Prostate gland (tissue), 2 donors: ENCODE data around the gene FGD5.

ENCODE experiments used
- POLR2AphosphoS5 ChIP-seq: sonication (generic); formaldehyde crosslinking; IDR thresholded peaks from one replicate; pipeline ENCODE4 v1.6.1; 2017; ENCODE audit warnings: antibody characterized with exemption
- TF ChIP-seq, protein P1 (sequence below), 4 experiments: fragments of 200-600 bp in 2 of 4; fragments of 450-650 bp in 2 of 4; sonication (generic) in 2 of 4; IDR thresholded peaks; 1 replicate in 3 of 4; 2 replicates in 1 of 4; pipeline ENCODE4 v1.5.1; 2016 to 2019; ENCODE audit warnings: antibody characterized with exemption in 4 of 4, mild to moderate bottlenecking in 2 of 4, moderate library complexity in 2 of 4

DNA sequence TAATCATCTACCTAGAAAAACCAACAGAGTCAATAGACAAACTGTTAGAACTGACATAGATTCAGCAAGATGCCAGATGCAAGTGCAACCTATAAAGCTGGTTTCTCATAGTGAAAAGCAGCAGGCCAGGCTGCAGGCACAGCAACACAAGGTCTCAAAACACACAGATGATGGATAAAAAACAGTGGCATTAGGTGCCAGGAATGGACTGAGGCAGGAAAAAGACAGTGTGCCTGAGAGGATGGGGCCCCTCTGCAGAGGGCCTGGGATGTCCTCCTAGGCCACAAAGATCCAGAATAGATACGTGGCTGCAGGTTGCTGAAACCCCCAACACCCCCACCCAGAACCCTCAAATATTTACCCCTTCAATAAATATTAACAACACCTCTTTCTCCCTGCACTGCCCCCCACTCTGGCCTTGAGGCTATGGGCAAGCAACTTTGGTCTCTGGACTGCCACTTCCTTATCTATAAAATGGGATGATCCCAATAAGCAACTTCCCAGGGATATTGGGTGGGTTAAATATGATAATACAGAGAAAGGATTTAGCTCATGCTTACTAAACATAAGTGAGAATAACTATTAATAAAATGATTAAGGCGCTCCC is 35.2 kb upstream of the FGD5 start:
- TF ChIP-seq, protein P1, sequence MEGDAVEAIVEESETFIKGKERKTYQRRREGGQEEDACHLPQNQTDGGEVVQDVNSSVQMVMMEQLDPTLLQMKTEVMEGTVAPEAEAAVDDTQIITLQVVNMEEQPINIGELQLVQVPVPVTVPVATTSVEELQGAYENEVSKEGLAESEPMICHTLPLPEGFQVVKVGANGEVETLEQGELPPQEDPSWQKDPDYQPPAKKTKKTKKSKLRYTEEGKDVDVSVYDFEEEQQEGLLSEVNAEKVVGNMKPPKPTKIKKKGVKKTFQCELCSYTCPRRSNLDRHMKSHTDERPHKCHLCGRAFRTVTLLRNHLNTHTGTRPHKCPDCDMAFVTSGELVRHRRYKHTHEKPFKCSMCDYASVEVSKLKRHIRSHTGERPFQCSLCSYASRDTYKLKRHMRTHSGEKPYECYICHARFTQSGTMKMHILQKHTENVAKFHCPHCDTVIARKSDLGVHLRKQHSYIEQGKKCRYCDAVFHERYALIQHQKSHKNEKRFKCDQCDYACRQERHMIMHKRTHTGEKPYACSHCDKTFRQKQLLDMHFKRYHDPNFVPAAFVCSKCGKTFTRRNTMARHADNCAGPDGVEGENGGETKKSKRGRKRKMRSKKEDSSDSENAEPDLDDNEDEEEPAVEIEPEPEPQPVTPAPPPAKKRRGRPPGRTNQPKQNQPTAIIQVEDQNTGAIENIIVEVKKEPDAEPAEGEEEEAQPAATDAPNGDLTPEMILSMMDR (IDR thresholded peaks at IDR 0.05), result no peak
- no peak for TF ChIP-seq POLR2AphosphoS5
